ENCODE measurements around the gene OR6Q1. TPM values are rescaled to one million over a fixed set of nuclear protein-coding genes. Genes with fewer than 3 reads are reported as not detected.

Gene OR6Q1
- total RNA-seq, 1 experiment from 2014 or later: not detected

DNA sequence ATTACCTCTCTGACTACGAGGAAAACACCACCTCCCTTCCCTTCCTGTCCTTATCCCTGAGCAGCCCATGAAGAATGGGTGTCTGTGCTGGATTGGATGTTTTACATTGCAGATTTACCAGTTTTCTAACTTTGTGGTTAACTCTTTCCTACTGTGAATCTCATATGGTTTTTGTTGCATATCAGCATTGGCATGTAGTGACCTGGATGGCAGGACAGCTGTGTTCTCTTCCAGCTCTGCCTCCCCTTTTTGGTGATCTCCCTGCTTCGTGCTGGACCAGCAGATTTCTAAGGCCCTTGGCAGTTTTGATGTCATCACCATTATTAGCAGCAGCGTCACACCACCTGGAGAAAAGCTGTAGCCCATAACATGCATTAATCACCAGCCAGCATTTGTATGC is 26.7 kb downstream of the OR6Q1 start:
- BruUV-seq (replicated peaks): no TSS peak
- intact Hi-C loops (cut with micrococcal nuclease; ENCODE audit: unreplicated experiment): no loop called here

DNA sequence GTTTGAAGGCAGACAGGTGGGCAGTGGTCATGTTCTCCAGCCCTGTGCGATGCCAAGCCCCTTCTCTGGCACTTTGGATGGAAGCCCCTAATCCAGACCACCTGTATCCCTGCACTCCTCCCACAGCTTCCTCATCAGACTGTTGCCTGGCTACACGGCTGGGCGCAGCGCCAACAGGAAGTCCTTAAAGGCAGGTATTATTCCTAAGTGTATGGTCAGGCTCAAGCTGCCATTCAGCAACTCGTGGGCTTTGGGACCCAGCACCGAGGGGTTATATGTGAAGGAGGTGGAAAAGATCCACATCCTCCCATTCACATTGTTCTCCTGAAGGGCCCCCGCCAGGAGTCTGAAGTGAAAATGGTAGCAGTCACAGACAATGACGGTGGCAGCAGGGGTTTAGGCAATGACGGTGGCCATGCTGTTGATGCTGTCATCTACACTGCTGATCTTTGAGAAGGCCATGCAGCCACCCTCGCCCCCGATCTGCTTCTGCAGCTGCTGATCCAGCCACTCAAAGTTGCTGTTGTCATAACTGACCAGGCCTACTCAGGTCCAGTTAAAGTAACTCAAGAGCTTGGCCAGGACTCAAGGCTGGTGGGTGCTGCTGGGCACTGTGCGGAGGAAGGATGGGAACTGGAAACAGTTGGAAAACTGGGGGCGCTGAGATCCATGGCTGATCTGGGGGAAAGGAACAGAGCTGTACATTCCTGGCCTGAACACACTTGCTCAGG is 27.7 kb downstream of the OR6Q1 start:
- no peak for TF ChIP-seq EZH2 (IDR thresholded peaks at IDR 0.05; ENCODE audit: borderline replicate concordance, low read depth, low read length, poor library complexity, severe bottlenecking)
- TF ChIP-seq, protein P1, sequence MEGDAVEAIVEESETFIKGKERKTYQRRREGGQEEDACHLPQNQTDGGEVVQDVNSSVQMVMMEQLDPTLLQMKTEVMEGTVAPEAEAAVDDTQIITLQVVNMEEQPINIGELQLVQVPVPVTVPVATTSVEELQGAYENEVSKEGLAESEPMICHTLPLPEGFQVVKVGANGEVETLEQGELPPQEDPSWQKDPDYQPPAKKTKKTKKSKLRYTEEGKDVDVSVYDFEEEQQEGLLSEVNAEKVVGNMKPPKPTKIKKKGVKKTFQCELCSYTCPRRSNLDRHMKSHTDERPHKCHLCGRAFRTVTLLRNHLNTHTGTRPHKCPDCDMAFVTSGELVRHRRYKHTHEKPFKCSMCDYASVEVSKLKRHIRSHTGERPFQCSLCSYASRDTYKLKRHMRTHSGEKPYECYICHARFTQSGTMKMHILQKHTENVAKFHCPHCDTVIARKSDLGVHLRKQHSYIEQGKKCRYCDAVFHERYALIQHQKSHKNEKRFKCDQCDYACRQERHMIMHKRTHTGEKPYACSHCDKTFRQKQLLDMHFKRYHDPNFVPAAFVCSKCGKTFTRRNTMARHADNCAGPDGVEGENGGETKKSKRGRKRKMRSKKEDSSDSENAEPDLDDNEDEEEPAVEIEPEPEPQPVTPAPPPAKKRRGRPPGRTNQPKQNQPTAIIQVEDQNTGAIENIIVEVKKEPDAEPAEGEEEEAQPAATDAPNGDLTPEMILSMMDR (conservative IDR thresholded peaks at IDR 0.05; ENCODE audit: low read depth, low read length): no peak
- Histone ChIP-seq H3K27me3 (replicated peaks; ENCODE audit: insufficient read depth, low read depth, low read length, poor library complexity) (no peaks in the 10 kb centered on the region), H3K4me1 (ENCODE audit: insufficient read depth, low read length, poor library complexity, severe bottlenecking) (no peaks in the 10 kb centered on the region), H3K9me3 (ENCODE audit: low read depth, low read length, poor library complexity, severe bottlenecking) (no peaks in the 10 kb centered on the region), H3K4me3 (ENCODE audit: low read depth, low read length, poor library complexity, severe bottlenecking) (no peak overlapping the region), H3K27ac (ENCODE audit: low read depth, low read length, poor library complexity, severe bottlenecking) (no peak overlapping the region), H3K36me3 (ENCODE audit: insufficient read depth, low read length, poor library complexity, severe bottlenecking) (no peaks in the 10 kb centered on the region)
- POLR2A ChIA-PET (ENCODE audit: low non-redundant PET): no interaction called here
- BruUV-seq (replicated peaks): no TSS peak
- intact Hi-C loops (cut with micrococcal nuclease; ENCODE audit: unreplicated experiment): no loop called here
- CTCF ChIA-PET: no interaction called here
- DNase-seq (ENCODE audit: low spot score): no peak

More for the DNA sequence above, 26.7 kb downstream of the OR6Q1 start:
- ChIA-PET CTCF (no interaction called here), POLR2A (ENCODE audit: low non-redundant PET) (no interaction called here)
- no peaks in the 10 kb centered on the region for H3K9me3 ChIP-seq (ENCODE audit: low read depth, low read length, poor library complexity, severe bottlenecking)
- no peak for TF ChIP-seq EZH2 (IDR thresholded peaks at IDR 0.05; ENCODE audit: borderline replicate concordance, low read depth, low read length, poor library complexity, severe bottlenecking)
- TF ChIP-seq, protein P1 (conservative IDR thresholded peaks at IDR 0.05; ENCODE audit: low read depth, low read length): no peak
- H3K27me3 ChIP-seq (replicated peaks; ENCODE audit: insufficient read depth, low read depth, low read length, poor library complexity): no peaks in the 10 kb centered on the region
- DNase-seq (ENCODE audit: low spot score): no peak
- H3K4me1 ChIP-seq (ENCODE audit: insufficient read depth, low read length, poor library complexity, severe bottlenecking): no peaks in the 10 kb centered on the region
- no peak overlapping the region for H3K4me3 ChIP-seq (ENCODE audit: low read depth, low read length, poor library complexity, severe bottlenecking)
- H3K36me3 ChIP-seq (ENCODE audit: insufficient read depth, low read length, poor library complexity, severe bottlenecking): no peaks in the 10 kb centered on the region
- H3K27ac ChIP-seq (ENCODE audit: low read depth, low read length, poor library complexity, severe bottlenecking): no peak overlapping the region

DNA sequence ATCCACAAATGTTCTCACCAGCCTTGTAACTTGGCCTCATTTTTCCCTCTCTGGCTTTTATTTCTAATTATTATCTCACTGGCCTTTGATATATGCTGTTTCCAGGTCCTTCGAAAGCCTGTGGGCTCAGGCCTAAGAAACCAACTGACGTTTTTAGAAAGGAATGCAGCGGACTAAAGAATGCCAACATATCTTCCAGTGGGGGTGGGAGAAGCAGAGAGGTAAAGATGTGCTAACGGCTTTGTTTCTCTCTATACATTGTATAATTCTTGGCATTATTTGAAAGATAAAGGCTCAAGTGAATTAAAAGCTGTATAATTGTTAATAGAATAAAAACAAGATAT is 28.2 kb downstream of the OR6Q1 start:
- TF ChIP-seq, protein P1 (conservative IDR thresholded peaks at IDR 0.05; ENCODE audit: low read depth, low read length): no peak
- TF ChIP-seq EZH2 (IDR thresholded peaks at IDR 0.05; ENCODE audit: borderline replicate concordance, low read depth, low read length, poor library complexity, severe bottlenecking): no peak
- Histone ChIP-seq H3K36me3 (ENCODE audit: insufficient read depth, low read length, poor library complexity, severe bottlenecking) (no peaks in the 10 kb centered on the region), H3K4me1 (ENCODE audit: insufficient read depth, low read length, poor library complexity, severe bottlenecking) (no peaks in the 10 kb centered on the region), H3K27ac (ENCODE audit: low read depth, low read length, poor library complexity, severe bottlenecking) (no peak overlapping the region), H3K9me3 (ENCODE audit: low read depth, low read length, poor library complexity, severe bottlenecking) (no peaks in the 10 kb centered on the region), H3K27me3 (replicated peaks; ENCODE audit: insufficient read depth, low read depth, low read length, poor library complexity) (no peaks in the 10 kb centered on the region), H3K4me3 (ENCODE audit: low read depth, low read length, poor library complexity, severe bottlenecking) (no peak overlapping the region)
- no TSS peak for BruUV-seq (replicated peaks)
- intact Hi-C loops (cut with micrococcal nuclease; ENCODE audit: unreplicated experiment): no loop called here
- no peak for DNase-seq (ENCODE audit: low spot score)
- POLR2A ChIA-PET (ENCODE audit: low non-redundant PET): no interaction called here
- CTCF ChIA-PET: no interaction called here
